Upper lobe of left lung (tissue), 4 donors: Measurements from ENCODE around the gene LCK.

Experiments used
- CTCF ChIP-seq, 6 experiments: fragments of 450-650 bp in 4 of 6; fragments of 200-600 bp in 2 of 6; sonication (generic) in 2 of 6; IDR thresholded peaks; one replicate each; pipeline ENCODE4 v1.5.1; 2016 to 2019; ENCODE audit warnings: antibody characterized with exemption in 6 of 6
- EP300 ChIP-seq, 4 donors: sonication (generic); formaldehyde crosslinking; IDR thresholded peaks; one replicate each; pipeline ENCODE4 v1.5.1; 2017; ENCODE audit warnings: antibody characterized with exemption in 4 of 4, control low read depth in 2 of 4
- POLR2A ChIP-seq, 4 donors: fragments of 450-650 bp; IDR thresholded peaks; one replicate each; pipeline ENCODE4 v1.5.1; 2016 to 2017; ENCODE audit warnings: antibody characterized with exemption in 4 of 4, mild to moderate bottlenecking in 2 of 4
- POLR2AphosphoS5 ChIP-seq, 2 donors: sonication (generic); formaldehyde crosslinking; IDR thresholded peaks; one replicate each; pipeline ENCODE4 v1.5.1; 2017; ENCODE audit warnings: antibody characterized with exemption in 2 of 2

- TF ChIP-seq POLR2AphosphoS5 (IDR thresholded peaks at IDR 0.05), result no peak
- TF ChIP-seq POLR2A (IDR thresholded peaks at IDR 0.05), result no peak
- TF ChIP-seq EP300 (IDR thresholded peaks at IDR 0.05), result no peak
- TF ChIP-seq CTCF (IDR thresholded peaks at IDR 0.05), result no peak
These were observed 56.3 kb downstream of the LCK start for GRCh38 chr1:32307324-32307723.
